ENCODE measurements around the gene PXN.
A peak's percentile ranks its signal among the peaks of the same experiment; 100 is the strongest.

GRCh38 chr12:120301962-120302815 lies 36.7 kb upstream of the PXN start, which contains the start of gene SIRT4:
- TF ChIP-seq CTCF (IDR thresholded peaks at IDR 0.05) (peak in 5 of 7 experiments; percentile 47 to 86 (median 66)), POLR2AphosphoS5 (IDR thresholded peaks at IDR 0.05) (peak; percentile 45 to 85 (median 79)), POLR2A (IDR thresholded peaks at IDR 0.05) (no peak)

Data from stomach (tissue), 4 donors.